Progenitor cell of endocrine pancreas (in vitro differentiated cells): ENCODE results near the gene PRDM16. TPM values are rescaled to one million over a fixed set of nuclear protein-coding genes. Genes with fewer than 3 reads are reported as not detected.

Experiments used
- DNase-seq: peaks from one replicate; pipeline ENCODE4 v3.0.0; 2021; ENCODE audit warnings: low spot score; ENCODE audit not compliant: unreplicated experiment
- H3K27ac Mint-ChIP-seq: 2 replicates; pipeline ENCODE4 v1.8.0; 2021; ENCODE audit warnings: mild to moderate bottlenecking, moderate library complexity, mixed read lengths
- H3K27me3 Mint-ChIP-seq: 2 replicates; pipeline ENCODE4 v1.8.0; 2021; ENCODE audit warnings: mixed read lengths
- H3K36me3 Mint-ChIP-seq: 2 replicates; pipeline ENCODE4 v1.8.0; 2022; ENCODE audit warnings: mixed read lengths; ENCODE audit not compliant: insufficient read depth
- H3K4me1 Mint-ChIP-seq: 2 replicates; pipeline ENCODE4 v1.8.0; 2021; ENCODE audit warnings: low read depth, mixed read lengths
- H3K4me3 Mint-ChIP-seq: 2 replicates; pipeline ENCODE4 v1.8.0; 2021; ENCODE audit warnings: low read depth, mild to moderate bottlenecking, moderate library complexity, mixed read lengths
- H3K9me3 Mint-ChIP-seq: 2 replicates; pipeline ENCODE4 v1.8.0; 2021; ENCODE audit warnings: low read depth, mixed read lengths
- CTCF ChIP-seq: fragments of 200-600 bp; sonication (generic); IDR thresholded peaks from one replicate; pipeline ENCODE4 v1.5.0; 2021; ENCODE audit warnings: antibody characterized with exemption, mild to moderate bottlenecking; ENCODE audit not compliant: unreplicated experiment
- total RNA-seq: library from RNA; stranded (reverse); gene quantifications from 2 replicates; pipeline ENCODE4 v1.2.1, GENCODE V29; 2021

Gene PRDM16
- total RNA-seq, 1 donor from 2014 or later: 69.1 TPM

GRCh38 chr1:3480369-3480719 is 411.3 kb downstream of the PRDM16 start:
- H3K36me3 Mint-ChIP-seq: peaks cover 4% of the 10 kb centered on the region
- no peak for DNase-seq
- no peak overlapping the region for H3K4me3 Mint-ChIP-seq
- no peak for TF ChIP-seq CTCF
- no peak overlapping the region for H3K27ac Mint-ChIP-seq
- no peaks in the 10 kb centered on the region for H3K27me3 Mint-ChIP-seq
- H3K9me3 Mint-ChIP-seq: peaks cover 3% of the 10 kb centered on the region
- H3K4me1 Mint-ChIP-seq: peaks cover 1% of the 10 kb centered on the region

- H3K36me3 Mint-ChIP-seq: peaks cover 6% of the 10 kb centered on the region
- no peaks in the 10 kb centered on the region for H3K27me3 Mint-ChIP-seq
- H3K4me1 Mint-ChIP-seq: peaks cover 1% of the 10 kb centered on the region
- H3K9me3 Mint-ChIP-seq: peaks cover 3% of the 10 kb centered on the region
- DNase-seq: no peak
- TF ChIP-seq CTCF: no peak
- H3K27ac Mint-ChIP-seq: no peak overlapping the region
- no peak overlapping the region for H3K4me3 Mint-ChIP-seq
Observed at GRCh38 chr1:3481046-3481445, 412.0 kb downstream of the PRDM16 start.

- no peaks in the 10 kb centered on the region for H3K27me3 Mint-ChIP-seq
- H3K9me3 Mint-ChIP-seq: peaks cover 3% of the 10 kb centered on the region
- H3K4me1 Mint-ChIP-seq: peaks cover 1% of the 10 kb centered on the region
- no peak for TF ChIP-seq CTCF
- no peak overlapping the region for H3K27ac Mint-ChIP-seq
- peaks cover 8% of the 10 kb centered on the region for H3K36me3 Mint-ChIP-seq
- H3K4me3 Mint-ChIP-seq: no peak overlapping the region
- DNase-seq: no peak
Observed at GRCh38 chr1:3481836-3482375, 412.9 kb downstream of the PRDM16 start.

- Mint-ChIP-seq H3K4me3 (no peak overlapping the region), H3K27me3 (no peaks in the 10 kb centered on the region), H3K27ac (no peak overlapping the region), H3K9me3 (peaks cover 3% of the 10 kb centered on the region), H3K36me3 (peaks cover 9% of the 10 kb centered on the region), H3K4me1 (peaks cover 1% of the 10 kb centered on the region)
- DNase-seq: no peak
- no peak for TF ChIP-seq CTCF
Observed at GRCh38 chr1:3482378-3482849, 413.4 kb downstream of the PRDM16 start.

GRCh38 chr1:3483380-3483779 is 414.4 kb downstream of the PRDM16 start:
- H3K4me3 Mint-ChIP-seq: no peak overlapping the region
- TF ChIP-seq CTCF: no peak
- peaks cover 15% of the 10 kb centered on the region for H3K36me3 Mint-ChIP-seq
- H3K4me1 Mint-ChIP-seq: peaks cover 1% of the 10 kb centered on the region
- H3K9me3 Mint-ChIP-seq: peaks cover 9% of the 10 kb centered on the region
- H3K27ac Mint-ChIP-seq: no peak overlapping the region
- DNase-seq: no peak
- H3K27me3 Mint-ChIP-seq: no peaks in the 10 kb centered on the region
